ENCODE data around the gene BRPF1. TPM values are rescaled to one million over a fixed set of nuclear protein-coding genes. Genes with fewer than 3 reads are reported as not detected.

BRPF1 gene
- total and polyA plus RNA-seq, 2 donors (not counting 1 experiment from before 2014, with no cell fraction given) = 4.1 to 12.2 TPM

- Histone ChIP-seq H3K27me3 (ENCODE audit: control insufficient read depth, insufficient read depth, low read length) (peaks cover 2% of the 10 kb centered on the region), H4K20me1 (ENCODE audit: control insufficient read depth, extremely low read depth, insufficient read depth, low read length) (no peaks in the 10 kb centered on the region), H3K79me2 (ENCODE audit: control insufficient read depth, insufficient read depth, low read length) (no peaks in the 10 kb centered on the region), H3K4me3 (replicated peaks in 1 of 4; ENCODE audit: control extremely low read depth in 1 of 4, insufficient read depth in 1 of 4, low read depth in 3 of 4, low read length in 4 of 4) (no peak overlapping the region), H3K4me1 (ENCODE audit: control insufficient read depth, extremely low read depth, insufficient read depth, low read length) (no peaks in the 10 kb centered on the region), H3K4me2 (ENCODE audit: extremely low read depth, insufficient read depth, low read length) (no peak overlapping the region), H3K27ac (ENCODE audit: insufficient read depth, low read length) (no peak overlapping the region), H3K9ac (ENCODE audit: insufficient read depth, low read length) (no peak overlapping the region), H2AFZ (ENCODE audit: low read length) (no peak overlapping the region), H3K9me3 (ENCODE audit: control insufficient read depth, insufficient read depth, low read depth, low read length) (no peaks in the 10 kb centered on the region), H3K36me3 (ENCODE audit: control insufficient read depth, insufficient read depth, low read length) (peaks cover 5% of the 10 kb centered on the region)
- no peak for DNase-seq (ENCODE audit: low read depth in 2 of 2)
- TF ChIP-seq CTCF (conservative IDR thresholded peaks at IDR 0.05 in 1 of 2, IDR thresholded peaks at IDR 0.05 in 1 of 2; ENCODE audit: low read depth in 1 of 2, low read length in 2 of 2) (no peak), EZH2 (IDR thresholded peaks at IDR 0.05; ENCODE audit: low read length, missing control alignments) (no peak)
These were observed 31.0 kb upstream of the BRPF1 start for GRCh38 chr3:9700536-9700935.

- TF ChIP-seq EZH2 (IDR thresholded peaks at IDR 0.05; ENCODE audit: low read length, missing control alignments) (no peak), CTCF (conservative IDR thresholded peaks at IDR 0.05 in 1 of 2, IDR thresholded peaks at IDR 0.05 in 1 of 2; ENCODE audit: low read depth in 1 of 2, low read length in 2 of 2) (no peak)
- no peak overlapping the region for H3K4me2 ChIP-seq (ENCODE audit: extremely low read depth, insufficient read depth, low read length)
These were observed 30.5 kb upstream of the BRPF1 start for GRCh38 chr3:9701006-9701405.

GRCh38 chr3:9701711-9702110 lies 29.8 kb upstream of the BRPF1 start:
- peaks cover 5% of the 10 kb centered on the region for H3K36me3 ChIP-seq (ENCODE audit: control insufficient read depth, insufficient read depth, low read length)
- no peak overlapping the region for H2AFZ ChIP-seq (ENCODE audit: low read length)
- no peaks in the 10 kb centered on the region for H3K9me3 ChIP-seq (ENCODE audit: control insufficient read depth, insufficient read depth, low read depth, low read length)
- no peaks in the 10 kb centered on the region for H3K79me2 ChIP-seq (ENCODE audit: control insufficient read depth, insufficient read depth, low read length)
- no peak overlapping the region for H3K9ac ChIP-seq (ENCODE audit: insufficient read depth, low read length)
- H3K4me1 ChIP-seq (ENCODE audit: control insufficient read depth, extremely low read depth, insufficient read depth, low read length) = no peaks in the 10 kb centered on the region
- H3K27me3 ChIP-seq (ENCODE audit: control insufficient read depth, insufficient read depth, low read length) = peaks cover 9% of the 10 kb centered on the region
- H3K4me2 ChIP-seq (ENCODE audit: extremely low read depth, insufficient read depth, low read length) = no peak overlapping the region
- DNase-seq (ENCODE audit: low read depth in 2 of 2) = no peak
- no peak overlapping the region for H3K27ac ChIP-seq (ENCODE audit: insufficient read depth, low read length)
- H4K20me1 ChIP-seq (ENCODE audit: control insufficient read depth, extremely low read depth, insufficient read depth, low read length) = no peaks in the 10 kb centered on the region
- TF ChIP-seq CTCF (conservative IDR thresholded peaks at IDR 0.05 in 1 of 2, IDR thresholded peaks at IDR 0.05 in 1 of 2; ENCODE audit: low read depth in 1 of 2, low read length in 2 of 2) = no peak
- TF ChIP-seq EZH2 (IDR thresholded peaks at IDR 0.05; ENCODE audit: low read length, missing control alignments) = no peak
- no peak overlapping the region for H3K4me3 ChIP-seq (replicated peaks in 1 of 4; ENCODE audit: control extremely low read depth in 1 of 4, insufficient read depth in 1 of 4, low read depth in 3 of 4, low read length in 4 of 4)

More at GRCh38 chr3:9701006-9701405, 30.5 kb upstream of the BRPF1 start:
- no peak overlapping the region for H2AFZ ChIP-seq (ENCODE audit: low read length)
- peaks cover 5% of the 10 kb centered on the region for H3K27me3 ChIP-seq (ENCODE audit: control insufficient read depth, insufficient read depth, low read length)
- no peaks in the 10 kb centered on the region for H3K9me3 ChIP-seq (ENCODE audit: control insufficient read depth, insufficient read depth, low read depth, low read length)
- no peaks in the 10 kb centered on the region for H4K20me1 ChIP-seq (ENCODE audit: control insufficient read depth, extremely low read depth, insufficient read depth, low read length)
- H3K4me3 ChIP-seq (replicated peaks in 1 of 4; ENCODE audit: control extremely low read depth in 1 of 4, insufficient read depth in 1 of 4, low read depth in 3 of 4, low read length in 4 of 4) = no peak overlapping the region
- H3K27ac ChIP-seq (ENCODE audit: insufficient read depth, low read length) = no peak overlapping the region
- no peaks in the 10 kb centered on the region for H3K79me2 ChIP-seq (ENCODE audit: control insufficient read depth, insufficient read depth, low read length)
- peaks cover 5% of the 10 kb centered on the region for H3K36me3 ChIP-seq (ENCODE audit: control insufficient read depth, insufficient read depth, low read length)
- H3K9ac ChIP-seq (ENCODE audit: insufficient read depth, low read length) = no peak overlapping the region
- DNase-seq (ENCODE audit: low read depth in 2 of 2) = no peak
- no peaks in the 10 kb centered on the region for H3K4me1 ChIP-seq (ENCODE audit: control insufficient read depth, extremely low read depth, insufficient read depth, low read length)
